HCT116 (cell line): ENCODE measurements around the gene SLC4A11. TPM values are rescaled to one million over a fixed set of nuclear protein-coding genes. Genes with fewer than 3 reads are reported as not detected.

Source experiments
- ATAC-seq: fragments of 200-7000 bp; cut with Tn5 transposase; 2 replicates; pipeline ENCODE4 v1.9.1; 2020; ENCODE audit warnings: mild to moderate bottlenecking, moderate library complexity
- BruUV-seq: library from RNA; stranded (reverse); fragments of 400-500 nt; replicated peaks from 2 replicates; lab custom pipeline; 2021; lab: Mats Ljungman, UMichigan
- CTCF ChIA-PET: fragments of 300-600 bp; sonication (Branson Sonifier 250); formaldehyde crosslinking; loops from one replicate; lab custom pipeline; 2021; ENCODE audit warnings: antibody characterized with exemption; lab: Charles Lee
- POLR2A ChIA-PET: fragments of 300-600, 350-600 bp; sonication (Branson Sonifier 250); formaldehyde crosslinking; loops from one replicate; lab custom pipeline; 2021; ENCODE audit warnings: antibody characterized with exemption; lab: Charles Lee
- RAD21 ChIA-PET, 2 experiments: fragments of 300-600 bp; sonication (Branson Sonifier 250); formaldehyde crosslinking; loops; one replicate each; lab custom pipeline; 2023; ENCODE audit warnings: low total read pairs in 2 of 2; ENCODE audit not compliant: uncharacterized antibody in 2 of 2, unreplicated experiment in 2 of 2, low non-redundant PET in 1 of 2; lab: Charles Lee
- DNase-seq: peaks from one replicate; pipeline ENCODE4 v3.0.0-alpha.2; 2010; ENCODE audit warnings: low read depth, low spot score
- H2AFZ ChIP-seq: fragments of 200-600 bp; shearing (Covaris generic), sonication (generic); 2 replicates; pipeline ENCODE4 v1.6.1; 2017; ENCODE audit warnings: low read depth, mixed run types, mixed read lengths, antibody characterized with exemption, low read length; ENCODE audit not compliant: poor library complexity, severe bottlenecking
- H3K27ac ChIP-seq: 2 replicates; pipeline ENCODE4 v1.5.1; 2012; ENCODE audit warnings: low read depth, low read length
- H3K27me3 ChIP-seq: fragments of 200-600 bp; sonication (generic); 2 replicates; pipeline ENCODE4 v1.6.1; 2016; ENCODE audit warnings: mixed run types, low read length, mixed read lengths; ENCODE audit not compliant: insufficient read depth
- H3K36me3 ChIP-seq, 2 experiments: fragments of 200-500 bp in 1 of 2; fragments of 200-600 bp in 1 of 2; sonication (Bioruptor generic) in 1 of 2; sonication (generic) in 1 of 2; 2 replicates each; pipeline versions ENCODE4 v1.5.1 to v1.6.1; 2014 to 2016; ENCODE audit warnings: low read length in 2 of 2, inconsistent platforms in 1 of 2, mixed read lengths in 1 of 2, mixed run types in 1 of 2; ENCODE audit not compliant: insufficient read depth in 2 of 2, control insufficient read depth in 1 of 2
- H3K4me1 ChIP-seq, 2 experiments: fragments of 200-600 bp in 1 of 2; sonication (generic) in 1 of 2; 2 replicates each; pipeline versions ENCODE4 v1.5.1 to v1.6.1; 2012 to 2017; ENCODE audit warnings: low read length in 2 of 2, inconsistent platforms in 1 of 2, mild to moderate bottlenecking in 1 of 2, mixed read lengths in 1 of 2, mixed run types in 1 of 2, moderate library complexity in 1 of 2; ENCODE audit not compliant: insufficient read depth in 2 of 2, control insufficient read depth in 1 of 2
- H3K4me2 ChIP-seq: fragments of 200-600 bp; sonication (generic); 2 replicates; pipeline ENCODE4 v1.6.1; 2017; ENCODE audit warnings: mixed run types, low read length, mixed read lengths
- H3K4me3 ChIP-seq, 2 experiments: fragments of 200-600 bp in 1 of 2; sonication (generic) in 1 of 2; replicated peaks in 1 of 2; 2 replicates each; pipeline ENCODE4 v1.5.1; 2011 to 2016; ENCODE audit warnings: low read length in 2 of 2, control low read depth in 1 of 2, low read depth in 1 of 2, mild to moderate bottlenecking in 1 of 2, mixed read lengths in 1 of 2, mixed run types in 1 of 2
- H3K79me2 ChIP-seq: fragments of 200-600 bp; sonication (generic); 2 replicates; pipeline ENCODE4 v1.6.1; 2017; ENCODE audit warnings: mild to moderate bottlenecking, mixed run types, low read length, moderate library complexity, mixed read lengths; ENCODE audit not compliant: insufficient read depth
- H3K9ac ChIP-seq: fragments of 200-600 bp; sonication (generic); 2 replicates; pipeline ENCODE4 v1.6.1; 2016; ENCODE audit warnings: low read length, mixed read lengths
- H3K9me2 ChIP-seq: fragments of 200-600 bp; sonication (generic), shearing (Covaris generic); 2 replicates; pipeline ENCODE4 v1.6.1; 2017; ENCODE audit warnings: mixed run types, mild to moderate bottlenecking, moderate library complexity; ENCODE audit not compliant: insufficient read depth
- H3K9me3 ChIP-seq, 2 experiments: fragments of 200-500 bp in 1 of 2; fragments of 200-600 bp in 1 of 2; sonication (Bioruptor generic) in 1 of 2; sonication (generic) in 1 of 2; 2 replicates each; pipeline ENCODE4 v1.6.1; 2014 to 2017; ENCODE audit warnings: low read length in 2 of 2, mixed read lengths in 2 of 2, inconsistent platforms in 1 of 2, low read depth in 1 of 2, mild to moderate bottlenecking in 1 of 2, mixed run types in 1 of 2, moderate library complexity in 1 of 2; ENCODE audit not compliant: control insufficient read depth in 1 of 2, insufficient read depth in 1 of 2
- H4K20me1 ChIP-seq: fragments of 200-600 bp; sonication (generic), shearing (Covaris generic); 2 replicates; pipeline ENCODE4 v1.6.1; 2017; ENCODE audit warnings: mixed run types, mild to moderate bottlenecking, moderate library complexity; ENCODE audit not compliant: insufficient read depth
- CEBPB ChIP-seq: IDR thresholded peaks from 2 replicates; pipeline ENCODE4 v1.6.1; 2012; ENCODE audit warnings: low read depth
- MAX ChIP-seq: IDR thresholded peaks from 2 replicates; pipeline ENCODE4 v1.6.1; 2012
- POLR2A ChIP-seq: IDR thresholded peaks from 2 replicates; pipeline ENCODE4 v1.7.0; 2011; ENCODE audit warnings: borderline replicate concordance; ENCODE audit not compliant: insufficient read depth, insufficient read length; ENCODE audit errors: extremely low read depth
- POLR2AphosphoS5 ChIP-seq: IDR thresholded peaks from 2 replicates; pipeline ENCODE4 v1.6.1; 2011; ENCODE audit warnings: mild to moderate bottlenecking, low read depth, low read length, moderate library complexity
- SIN3A ChIP-seq: IDR thresholded peaks from 2 replicates; pipeline ENCODE4 v1.6.1; 2012; ENCODE audit warnings: low read depth
- SRF ChIP-seq: IDR thresholded peaks from 2 replicates; pipeline ENCODE4 v1.6.1; 2012; ENCODE audit warnings: low read depth
- TCF7L2 ChIP-seq: IDR thresholded peaks from 2 replicates; pipeline ENCODE4 v1.7.0; 2011; ENCODE audit warnings: borderline replicate concordance, inconsistent platforms; ENCODE audit not compliant: insufficient read depth, insufficient read length; ENCODE audit errors: extremely low read depth
- YY1 ChIP-seq: IDR thresholded peaks from 2 replicates; pipeline ENCODE4 v1.6.1; 2011; ENCODE audit warnings: low read length, low read depth, moderate library complexity, mild to moderate bottlenecking; ENCODE audit not compliant: insufficient replicate concordance; ENCODE audit errors: extremely low read depth
- ZFX ChIP-seq: fragments of 450-650 bp; IDR thresholded peaks from 2 replicates; pipeline ENCODE4 v1.6.1; 2017
- intact Hi-C: fragments of 100-400 bp; cut with micrococcal nuclease; formaldehyde crosslinking; loops from 2 replicates; pipeline ENCODE4 v1.10.0; 2022
- total RNA-seq: library from RNA; stranded (reverse); gene quantifications from one replicate; pipeline ENCODE4 v1.2.1, GENCODE V29; 2021; ENCODE audit not compliant: unreplicated experiment

The SLC4A11 gene
- total RNA-seq, 1 experiment from 2014 or later, result 22.7 TPM

DNA sequence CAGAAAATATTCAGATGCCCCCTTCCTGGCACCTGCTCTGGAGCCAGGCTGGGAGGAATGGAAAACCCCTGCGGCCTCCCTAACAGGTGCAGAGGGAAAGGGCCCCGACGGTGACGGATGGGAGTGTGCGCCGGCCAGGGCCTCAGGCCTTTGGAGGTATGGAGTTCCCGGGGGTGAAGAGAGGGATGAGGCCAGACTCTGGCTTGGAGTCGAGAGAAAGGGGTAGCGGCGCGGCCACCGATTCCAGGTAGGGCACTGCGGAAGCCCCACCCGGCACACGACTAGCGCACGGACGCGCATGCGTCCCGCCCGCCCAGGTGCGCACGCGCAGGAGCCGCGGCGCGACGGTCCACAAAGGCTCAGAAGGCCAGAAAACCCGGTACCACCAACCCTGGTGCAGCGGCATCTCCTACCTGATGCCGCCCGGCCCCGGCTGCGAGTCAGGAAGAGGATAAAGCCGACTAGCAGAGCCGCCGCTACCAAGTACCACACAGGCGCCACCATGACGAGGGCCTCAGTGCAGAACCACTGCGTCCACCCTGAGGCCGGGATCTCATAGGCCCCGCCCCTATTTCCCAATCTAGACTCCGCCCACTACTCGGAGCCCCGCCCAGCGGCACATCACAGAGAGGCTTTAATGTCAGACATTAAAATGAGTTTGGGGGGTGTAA lies 34.7 kb downstream of the SLC4A11 start, which contains the start of gene DDRGK1:
Gene DDRGK1, minus strand, starts transcription at position 559 of the 671 bp plus-strand sequence. Its CDS starts 55 bp downstream, at position 504.
- ChIA-PET POLR2A (interaction anchor here (0.6 kb wide), 1 partner anchor 674 kb away, joined by 3 read pairs; no protein-coding TSS in a partner anchor), RAD21 (no interaction called here), CTCF (no interaction called here)
- H3K79me2 ChIP-seq, result peaks cover 28% of the 10 kb centered on the region
- H3K4me2 ChIP-seq, result peak within 1 kb of the TSS; percentile 90
- peaks cover 9 to 19% of the 10 kb centered on the region in 2 experiments; a peak in 3 of 4 replicates for H3K4me1 ChIP-seq
- DNase-seq (peak; percentile 54), ATAC-seq (peak; percentile 85)
- no peaks in the 10 kb centered on the region for H3K27me3 ChIP-seq
- intact Hi-C loops, result no loop called here
- H3K9me2 ChIP-seq, result no peaks in the 10 kb centered on the region
- no peaks in the 10 kb centered on the region for H3K9me3 ChIP-seq
- peaks cover 9 to 13% of the 10 kb centered on the region in 2 experiments; a peak in 3 of 4 replicates for H3K36me3 ChIP-seq
- no peaks in the 10 kb centered on the region for H4K20me1 ChIP-seq
- TF ChIP-seq YY1 (no peak), SRF (no peak), POLR2A (peak; percentile 72), SIN3A (peak; percentile 61), MAX (peak; percentile 32; the same call in 1 of the 2 replicates), TCF7L2 (peak; percentile 87), CEBPB (peak; percentile 95), POLR2AphosphoS5 (peak; percentile 90), ZFX (peak; percentile 87)
- no peak within 1 kb of the TSS for H2AFZ ChIP-seq
- BruUV-seq, result TSS peak; percentile 46
- peak within 1 kb of the TSS; percentile 94 for H3K4me3 ChIP-seq
- H3K9ac ChIP-seq, result peak within 1 kb of the TSS; percentile 85
- H3K27ac ChIP-seq, result peak within 1 kb of the TSS; percentile 87
